ENCODE measurements around the gene CYP4F22. TPM values are rescaled to one million over a fixed set of nuclear protein-coding genes. Genes with fewer than 3 reads are reported as not detected.

The CYP4F22 gene
- total RNA-seq, 1 experiment from 2014 or later: not detected

- H3K4ac ChIP-seq (ENCODE audit: low read depth, low read length): no peak overlapping the region
- no peak overlapping the region for H2BK15ac ChIP-seq (ENCODE audit: low read depth, low read length)
- no peak overlapping the region for H3K4me3 Mint-ChIP-seq
- H3K9ac ChIP-seq (ENCODE audit: extremely low read depth, insufficient read length, low read length): no peak overlapping the region
- no peak overlapping the region for H3T11ph ChIP-seq (ENCODE audit: low read length)
- no peak overlapping the region for H2BK20ac ChIP-seq (ENCODE audit: low read depth, low read length, poor library complexity, severe bottlenecking)
- no peak overlapping the region for H3K27ac ChIP-seq (ENCODE audit: insufficient read length, low read depth, low read length)
- no peaks in the 10 kb centered on the region for H3K4me1 Mint-ChIP-seq
- H3K36me3 Mint-ChIP-seq (ENCODE audit: insufficient read depth in 1 of 3, low read depth in 3 of 3): peaks cover 0 to 33% (median 4%) of the 10 kb centered on the region in 3 experiments; a peak in 4 of 7 replicates
- H3K9me3 Mint-ChIP-seq: peaks cover 55 to 92% of the 10 kb centered on the region in 2 experiments
- no peak overlapping the region for H3K56ac ChIP-seq (ENCODE audit: insufficient read length, low read depth, low read length)
- no peak overlapping the region for H4K8ac ChIP-seq (replicated peaks; ENCODE audit: insufficient read length, low read depth, low read length)
- H3K79me1 ChIP-seq (ENCODE audit: insufficient read depth, low read depth, low read length, poor library complexity, severe bottlenecking): no peaks in the 10 kb centered on the region
- no peaks in the 10 kb centered on the region for H3K79me2 ChIP-seq (ENCODE audit: insufficient read depth, low read length)
- no peak overlapping the region for H3K4me2 ChIP-seq (ENCODE audit: insufficient read depth, insufficient read length, low read length)
- no CpG with 5 or more reads among the region's 8 CpGs for WGBS (ENCODE audit: extremely low coverage, insufficient read length, low lambda C conversion rate)
- H3K18ac ChIP-seq (ENCODE audit: insufficient read length, low read depth, low read length): no peak overlapping the region
- no peaks in the 10 kb centered on the region for H3K27me3 ChIP-seq (ENCODE audit: insufficient read depth, low read length)
- no peak overlapping the region for H3K27ac Mint-ChIP-seq
- H4K20me1 ChIP-seq (ENCODE audit: control insufficient read depth, insufficient read depth, insufficient read length): no peaks in the 10 kb centered on the region
- no peaks in the 10 kb centered on the region for H3K4me1 ChIP-seq (ENCODE audit: insufficient read depth, low read length)
- no peak for DNase-seq
- H4K91ac ChIP-seq (ENCODE audit: insufficient read length, low read depth, low read length): no peak overlapping the region
- H2AK5ac ChIP-seq (ENCODE audit: insufficient read length, low read length): no peak overlapping the region
- H2BK5ac ChIP-seq (ENCODE audit: insufficient read length, low read length): no peak overlapping the region
- peaks cover 5% of the 10 kb centered on the region for H3K27me3 Mint-ChIP-seq (ENCODE audit: low read depth)
- no peak overlapping the region for H3K23ac ChIP-seq (ENCODE audit: insufficient read length, low read depth, low read length)
- no peak overlapping the region for H2BK120ac ChIP-seq (ENCODE audit: low read depth, low read length, poor library complexity, severe bottlenecking)
- H3K23me2 ChIP-seq (ENCODE audit: insufficient read length, low read depth, low read length, poor library complexity, severe bottlenecking): no peaks in the 10 kb centered on the region
- H3K14ac ChIP-seq (ENCODE audit: insufficient read depth, low read length): no peak overlapping the region
- TF ChIP-seq CTCF (conservative IDR thresholded peaks at IDR 0.05): no peak
- H2BK12ac ChIP-seq (ENCODE audit: insufficient read length, low read depth, low read length): no peak overlapping the region
- no peak overlapping the region for H4K5ac ChIP-seq (ENCODE audit: insufficient read length, low read depth, low read length)
- no peak overlapping the region for H2AFZ ChIP-seq (ENCODE audit: low read length)
- H3K9me3 ChIP-seq (ENCODE audit: control insufficient read depth, low read depth, low read length): peaks cover 83% of the 10 kb centered on the region
Measured at GRCh38 chr19:15529774-15530372, 21.5 kb downstream of the CYP4F22 start.
